KMS-11 (cell line): ENCODE data around the gene MUC2.

Experiments used
- H2AFZ ChIP-seq: fragments of 200-600 bp; sonication (generic); 2 replicates; pipeline ENCODE4 v1.6.1; 2016; ENCODE audit warnings: antibody characterized with exemption, mixed run types, low read depth
- H3K27ac ChIP-seq: fragments of 200-600 bp; sonication (generic); 2 replicates; pipeline ENCODE4 v1.6.1; 2016; ENCODE audit warnings: mild to moderate bottlenecking, mixed run types
- H3K27me3 ChIP-seq: fragments of 200-600 bp; sonication (generic); 2 replicates; pipeline ENCODE4 v1.6.1; 2017; ENCODE audit warnings: mild to moderate bottlenecking, low read depth, mixed run types, moderate library complexity; ENCODE audit not compliant: insufficient read depth
- H3K36me3 ChIP-seq: fragments of 200-600 bp; sonication (generic); 2 replicates; pipeline ENCODE4 v1.6.1; 2017; ENCODE audit warnings: mild to moderate bottlenecking, mixed run types; ENCODE audit not compliant: insufficient read depth
- H3K4me1 ChIP-seq: fragments of 200-600 bp; sonication (generic); 2 replicates; pipeline ENCODE4 v1.6.1; 2016; ENCODE audit warnings: mild to moderate bottlenecking, low read depth, mixed run types; ENCODE audit not compliant: poor library complexity, severe bottlenecking
- H3K4me2 ChIP-seq: fragments of 200-600 bp; sonication (generic); 2 replicates; pipeline ENCODE4 v1.7.0; 2016; ENCODE audit warnings: mild to moderate bottlenecking, mixed run types
- H3K4me3 ChIP-seq: fragments of 200-600 bp; sonication (generic); IDR thresholded peaks from 2 replicates; pipeline ENCODE4 v1.6.1; 2017; ENCODE audit warnings: low read depth, low read length, mixed read lengths; ENCODE audit not compliant: insufficient read depth
- H3K79me2 ChIP-seq: fragments of 200-600 bp; sonication (generic); 2 replicates; pipeline ENCODE4 v1.6.1; 2016; ENCODE audit warnings: low read depth, mixed run types; ENCODE audit not compliant: insufficient read depth
- H3K9ac ChIP-seq: fragments of 200-600 bp; sonication (generic); 2 replicates; pipeline ENCODE4 v1.6.1; 2016; ENCODE audit warnings: mild to moderate bottlenecking, mixed run types
- H4K20me1 ChIP-seq: fragments of 200-600 bp; sonication (generic); 2 replicates; pipeline ENCODE4 v1.6.1; 2016; ENCODE audit warnings: mild to moderate bottlenecking, mixed run types; ENCODE audit not compliant: insufficient read depth
- TF ChIP-seq, protein P1 (sequence below): fragments of 200-600 bp; sonication (generic); conservative IDR thresholded peaks from 2 replicates; pipeline ENCODE4 v1.6.1; 2017; ENCODE audit warnings: low read depth, mild to moderate bottlenecking, antibody characterized with exemption, low read length, moderate library complexity, mixed read lengths

The MUC2 gene

DNA sequence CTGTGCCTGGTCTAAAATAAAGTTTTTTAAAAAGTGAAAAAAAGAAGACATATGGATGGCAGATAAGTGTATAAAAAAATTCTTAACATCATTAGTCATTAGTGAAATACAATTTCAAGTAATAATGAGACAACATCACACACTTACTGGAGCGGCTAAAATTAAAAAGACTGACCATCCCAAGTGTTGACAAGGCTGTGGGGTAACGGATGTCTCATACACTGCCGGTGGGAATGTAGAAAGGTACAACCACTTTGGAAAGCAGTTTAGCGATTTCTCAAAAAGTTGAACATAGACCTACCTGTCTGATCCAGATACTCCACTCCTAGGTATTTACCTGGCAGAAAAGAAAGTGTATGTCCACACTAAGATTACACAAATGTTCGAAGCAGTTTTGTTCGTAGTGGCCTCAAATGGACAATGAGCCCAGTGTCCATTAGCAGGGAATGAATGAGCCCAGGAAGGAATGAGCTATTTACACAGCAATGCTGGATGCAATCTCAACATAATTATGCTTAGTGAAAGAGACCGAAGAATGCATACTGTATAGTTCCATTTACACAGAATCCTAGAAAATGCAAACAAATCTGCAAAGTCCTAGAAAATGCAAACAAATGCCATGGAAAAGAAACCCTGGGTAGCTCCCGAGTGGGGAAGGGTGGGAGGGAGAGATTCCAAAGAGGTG lies 6.7 kb upstream of the MUC2 start:
- Histone ChIP-seq H3K27me3 (peaks cover 78% of the 10 kb centered on the region), H3K4me1 (no peaks in the 10 kb centered on the region), H3K36me3 (no peaks in the 10 kb centered on the region), H3K27ac (no peak overlapping the region), H2AFZ (no peak overlapping the region), H3K9ac (no peak overlapping the region), H3K4me3 (no peak overlapping the region), H3K4me2 (no peak overlapping the region), H4K20me1 (no peaks in the 10 kb centered on the region), H3K79me2 (no peaks in the 10 kb centered on the region)
- TF ChIP-seq, protein P1, sequence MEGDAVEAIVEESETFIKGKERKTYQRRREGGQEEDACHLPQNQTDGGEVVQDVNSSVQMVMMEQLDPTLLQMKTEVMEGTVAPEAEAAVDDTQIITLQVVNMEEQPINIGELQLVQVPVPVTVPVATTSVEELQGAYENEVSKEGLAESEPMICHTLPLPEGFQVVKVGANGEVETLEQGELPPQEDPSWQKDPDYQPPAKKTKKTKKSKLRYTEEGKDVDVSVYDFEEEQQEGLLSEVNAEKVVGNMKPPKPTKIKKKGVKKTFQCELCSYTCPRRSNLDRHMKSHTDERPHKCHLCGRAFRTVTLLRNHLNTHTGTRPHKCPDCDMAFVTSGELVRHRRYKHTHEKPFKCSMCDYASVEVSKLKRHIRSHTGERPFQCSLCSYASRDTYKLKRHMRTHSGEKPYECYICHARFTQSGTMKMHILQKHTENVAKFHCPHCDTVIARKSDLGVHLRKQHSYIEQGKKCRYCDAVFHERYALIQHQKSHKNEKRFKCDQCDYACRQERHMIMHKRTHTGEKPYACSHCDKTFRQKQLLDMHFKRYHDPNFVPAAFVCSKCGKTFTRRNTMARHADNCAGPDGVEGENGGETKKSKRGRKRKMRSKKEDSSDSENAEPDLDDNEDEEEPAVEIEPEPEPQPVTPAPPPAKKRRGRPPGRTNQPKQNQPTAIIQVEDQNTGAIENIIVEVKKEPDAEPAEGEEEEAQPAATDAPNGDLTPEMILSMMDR, result no peak

DNA sequence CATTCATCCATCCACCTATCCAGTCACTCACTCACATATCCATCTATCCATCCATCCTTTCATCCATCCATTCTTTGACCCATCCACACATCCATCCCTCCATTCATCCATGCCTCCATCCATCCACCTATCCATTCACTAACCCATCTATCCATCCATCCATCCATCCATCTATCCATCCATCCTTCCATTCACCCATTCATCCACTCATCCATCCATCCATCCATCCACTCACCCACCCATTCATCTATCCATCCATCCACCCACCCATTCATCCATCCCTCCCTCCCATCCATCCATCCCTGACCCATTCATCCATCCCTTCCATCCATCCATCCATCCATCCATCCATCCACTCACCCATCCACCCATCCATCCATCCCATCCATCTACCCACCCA lies 4.9 kb upstream of the MUC2 start:
- no peak overlapping the region for H3K27ac ChIP-seq
- TF ChIP-seq, protein P1, result no peak
- H3K4me2 ChIP-seq, result no peak overlapping the region
- no peak overlapping the region for H3K4me3 ChIP-seq
- no peaks in the 10 kb centered on the region for H3K79me2 ChIP-seq
- no peaks in the 10 kb centered on the region for H3K36me3 ChIP-seq
- H3K27me3 ChIP-seq, result peaks cover 77% of the 10 kb centered on the region
- no peak overlapping the region for H3K9ac ChIP-seq
- H2AFZ ChIP-seq, result no peak overlapping the region
- no peaks in the 10 kb centered on the region for H4K20me1 ChIP-seq
- no peaks in the 10 kb centered on the region for H3K4me1 ChIP-seq

DNA sequence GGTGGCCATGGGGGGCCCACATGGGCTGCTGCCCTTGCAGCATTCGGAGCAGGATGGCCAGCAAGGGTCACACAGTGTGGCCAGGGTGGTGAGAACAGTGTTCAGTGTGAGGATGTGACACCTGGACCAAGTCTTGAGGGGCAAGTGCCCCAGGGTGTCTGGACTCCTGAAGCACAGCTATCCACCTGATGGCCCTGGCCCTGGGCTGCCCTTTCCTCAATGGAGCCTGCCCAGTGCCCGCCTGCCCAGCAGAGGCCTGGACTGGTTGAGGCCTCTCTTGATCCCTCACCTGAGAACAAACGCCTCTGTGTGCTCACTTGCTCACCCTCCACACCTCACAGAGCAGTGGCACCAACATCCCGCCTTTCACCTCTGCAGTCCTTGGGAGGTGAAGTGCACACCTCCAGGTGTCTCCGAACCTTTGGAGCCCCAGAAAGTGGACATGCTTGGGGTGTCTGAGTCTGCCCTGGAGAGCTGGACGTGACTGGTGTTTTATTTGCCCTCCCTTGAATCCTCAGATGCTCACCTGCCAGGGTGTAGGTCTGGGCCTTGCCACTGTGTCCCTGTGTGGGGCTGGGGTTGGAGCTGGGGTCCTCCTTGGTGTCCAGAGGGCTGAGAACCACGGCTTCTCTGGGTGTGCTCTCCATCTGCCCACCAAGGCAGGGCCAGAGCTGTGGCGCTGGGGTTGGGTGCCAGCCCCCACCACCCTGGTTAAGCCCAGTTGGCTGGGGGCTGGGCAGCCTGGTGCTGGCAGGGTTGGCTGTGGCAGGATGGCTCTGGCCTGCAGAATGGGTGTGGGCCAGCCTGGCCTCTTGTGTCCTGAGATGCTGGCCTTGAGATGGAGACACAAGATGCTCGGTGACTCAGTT lies 3.8 kb upstream of the MUC2 start:
- Histone ChIP-seq H3K27ac (no peak overlapping the region), H3K4me3 (no peak overlapping the region), H2AFZ (no peak overlapping the region), H3K79me2 (no peaks in the 10 kb centered on the region), H3K9ac (no peak overlapping the region), H3K4me1 (no peaks in the 10 kb centered on the region), H3K4me2 (no peak overlapping the region), H4K20me1 (no peaks in the 10 kb centered on the region), H3K27me3 (peaks cover 81% of the 10 kb centered on the region), H3K36me3 (no peaks in the 10 kb centered on the region)
- TF ChIP-seq, protein P1, result no peak

DNA sequence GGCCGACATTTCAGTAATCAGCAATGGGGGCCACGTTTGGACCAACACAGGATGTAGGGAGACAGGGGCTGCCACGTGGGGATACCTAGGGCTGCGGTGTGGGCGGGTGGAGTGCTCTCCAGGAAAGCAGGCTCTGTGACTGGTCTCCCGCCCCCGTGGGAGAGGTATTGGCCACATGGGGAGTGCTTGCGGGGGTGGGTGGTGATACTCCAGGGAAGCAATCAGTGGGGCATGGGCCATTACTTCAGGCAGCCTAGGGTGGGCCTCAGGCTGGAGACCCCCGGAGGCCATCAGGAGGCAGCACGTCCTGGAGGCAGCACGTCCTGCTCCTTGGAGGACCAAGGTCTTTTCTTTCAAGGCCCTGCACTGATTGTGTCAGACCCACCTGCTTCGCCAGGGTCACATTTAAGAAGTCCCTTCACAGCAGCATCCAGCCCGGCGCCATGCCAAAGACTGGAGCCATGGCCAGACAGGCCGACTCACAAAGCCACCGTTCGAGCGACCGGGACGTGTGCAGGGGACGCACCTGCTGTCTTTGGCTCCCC lies 3.0 kb upstream of the MUC2 start:
- Histone ChIP-seq H2AFZ (no peak overlapping the region), H3K27me3 (peaks cover 77% of the 10 kb centered on the region), H3K4me3 (no peak overlapping the region), H3K4me1 (no peaks in the 10 kb centered on the region), H4K20me1 (no peaks in the 10 kb centered on the region), H3K4me2 (no peak overlapping the region), H3K9ac (no peak overlapping the region), H3K27ac (no peak overlapping the region), H3K79me2 (no peaks in the 10 kb centered on the region), H3K36me3 (no peaks in the 10 kb centered on the region)
- TF ChIP-seq, protein P1, result no peak
